GM21737 (cell line): ENCODE results near the gene SPRED3.
"Not testable (repeated sequence)": the region's sequence is repeated elsewhere in the genome, so short reads cannot be mapped to it uniquely, and the experiment has no call there.

Source experiments
- ATAC-seq: cut with Tn5 transposase; IDR thresholded peaks from one replicate; pipeline ENCODE4 v1.9.1; 2021; ENCODE audit warnings: mild to moderate bottlenecking, moderate library complexity; ENCODE audit not compliant: unreplicated experiment

Gene SPRED3

GRCh38 chr19:38388349-38389100, at the start of gene SPRED3:
SPRED3 (plus strand) TSS chr19:38388697; CDS start chr19:38390303, 1,606 bp downstream.
- ATAC-seq, result no peak

GRCh38 chr19:38339011-38339410, 49.5 kb upstream of the SPRED3 start:
- ATAC-seq, result not testable (repeated sequence)

GRCh38 chr19:38340927-38341326, 47.6 kb upstream of the SPRED3 start:
- no peak for ATAC-seq

- no peak for ATAC-seq
These were observed 41.7 kb upstream of the SPRED3 start for GRCh38 chr19:38346837-38347236.

- ATAC-seq, result no peak
These were observed 37.6 kb upstream of the SPRED3 start for GRCh38 chr19:38350883-38351282.

- no peak for ATAC-seq
These were observed 36.6 kb upstream of the SPRED3 start for GRCh38 chr19:38351865-38352395.

- no peak for ATAC-seq
These were observed 35.9 kb upstream of the SPRED3 start for GRCh38 chr19:38352611-38353010.

GRCh38 chr19:38355728-38356725, 32.5 kb upstream of the SPRED3 start:
- no peak for ATAC-seq

GRCh38 chr19:38358071-38358470, 30.4 kb upstream of the SPRED3 start:
- ATAC-seq, result no peak

GRCh38 chr19:38359242-38360021, 29.1 kb upstream of the SPRED3 start:
- no peak for ATAC-seq

- ATAC-seq, result no peak
These were observed 28.1 kb upstream of the SPRED3 start for GRCh38 chr19:38360351-38360750.

GRCh38 chr19:38360839-38361631, 27.5 kb upstream of the SPRED3 start:
- ATAC-seq, result no peak

- peak; percentile 42 for ATAC-seq
These were observed 26.8 kb upstream of the SPRED3 start for GRCh38 chr19:38361633-38362075.

GRCh38 chr19:38362076-38362945, 26.2 kb upstream of the SPRED3 start:
- peak; percentile 57 for ATAC-seq

GRCh38 chr19:38362946-38363688, 25.4 kb upstream of the SPRED3 start:
- ATAC-seq, result not testable (repeated sequence)

GRCh38 chr19:38367041-38367440, 21.5 kb upstream of the SPRED3 start:
- ATAC-seq, result no peak

- no peak for ATAC-seq
These were observed 18.9 kb upstream of the SPRED3 start for GRCh38 chr19:38369584-38369983.

GRCh38 chr19:38370299-38370698, 18.2 kb upstream of the SPRED3 start:
- ATAC-seq, result no peak
